Activated naive CD8-positive, alpha-beta T cell treated with anti-CD3 and anti-CD28 coated beads for 36 hours (primary cell): ENCODE measurements around the gene MSANTD2. TPM values are rescaled to one million over a fixed set of nuclear protein-coding genes. Genes with fewer than 3 reads are reported as not detected.

Source experiments
- DNase-seq: peaks from one replicate; pipeline ENCODE4 v3.0.0; 2021
- H3K27ac Mint-ChIP-seq: one replicate; pipeline ENCODE4 v1.8.0; 2022; ENCODE audit warnings: mild to moderate bottlenecking, moderate library complexity, mixed read lengths
- H3K27me3 Mint-ChIP-seq: one replicate; pipeline ENCODE4 v1.8.0; 2022; ENCODE audit warnings: mild to moderate bottlenecking, mixed read lengths
- H3K36me3 Mint-ChIP-seq: one replicate; pipeline ENCODE4 v1.8.0; 2021; ENCODE audit warnings: mild to moderate bottlenecking, mixed read lengths
- H3K4me1 Mint-ChIP-seq: one replicate; pipeline ENCODE4 v1.8.0; 2021; ENCODE audit warnings: mixed read lengths
- H3K4me3 Mint-ChIP-seq: one replicate; pipeline ENCODE4 v1.8.0; 2022; ENCODE audit warnings: mild to moderate bottlenecking, moderate library complexity, mixed read lengths
- H3K9me3 Mint-ChIP-seq: one replicate; pipeline ENCODE4 v1.8.0; 2022; ENCODE audit warnings: mixed read lengths
- total RNA-seq, 2 experiments: library from RNA; stranded (reverse); gene quantifications; one replicate each; pipeline ENCODE4 v1.2.3, GENCODE V29; 2021

Gene MSANTD2
- total RNA-seq, 2 experiments from 2014 or later: 7.2 TPM

- H3K27ac Mint-ChIP-seq: peak overlapping the region; percentile 82
- peak; percentile 38 for DNase-seq
- peaks cover 7% of the 10 kb centered on the region for H3K4me1 Mint-ChIP-seq
- H3K9me3 Mint-ChIP-seq: no peaks in the 10 kb centered on the region
- H3K27me3 Mint-ChIP-seq: peaks cover 11% of the 10 kb centered on the region
- H3K36me3 Mint-ChIP-seq: no peaks in the 10 kb centered on the region
- peak overlapping the region; percentile 90 for H3K4me3 Mint-ChIP-seq
Observed at GRCh38 chr11:124745835-124746620, 54.2 kb downstream of the MSANTD2 start.

- Mint-ChIP-seq H3K27ac (no peak overlapping the region), H3K4me3 (peak overlapping the region; percentile 90), H3K27me3 (peaks cover 18% of the 10 kb centered on the region), H3K36me3 (no peaks in the 10 kb centered on the region), H3K4me1 (peaks cover 11% of the 10 kb centered on the region), H3K9me3 (no peaks in the 10 kb centered on the region)
- DNase-seq: no peak
Observed at GRCh38 chr11:124745270-124745834, 54.9 kb downstream of the MSANTD2 start.

GRCh38 chr11:124743050-124743449 is 57.2 kb downstream of the MSANTD2 start:
- Mint-ChIP-seq H3K27me3 (peaks cover 21% of the 10 kb centered on the region), H3K27ac (no peak overlapping the region), H3K36me3 (no peaks in the 10 kb centered on the region), H3K4me1 (peaks cover 15% of the 10 kb centered on the region), H3K9me3 (no peaks in the 10 kb centered on the region), H3K4me3 (no peak overlapping the region)
- no peak for DNase-seq

- Mint-ChIP-seq H3K27ac (no peak overlapping the region), H3K9me3 (no peaks in the 10 kb centered on the region), H3K27me3 (peaks cover 21% of the 10 kb centered on the region), H3K4me1 (peaks cover 15% of the 10 kb centered on the region), H3K4me3 (no peak overlapping the region), H3K36me3 (no peaks in the 10 kb centered on the region)
- no peak for DNase-seq
Observed at GRCh38 chr11:124742555-124742954, 57.7 kb downstream of the MSANTD2 start.

DNA sequence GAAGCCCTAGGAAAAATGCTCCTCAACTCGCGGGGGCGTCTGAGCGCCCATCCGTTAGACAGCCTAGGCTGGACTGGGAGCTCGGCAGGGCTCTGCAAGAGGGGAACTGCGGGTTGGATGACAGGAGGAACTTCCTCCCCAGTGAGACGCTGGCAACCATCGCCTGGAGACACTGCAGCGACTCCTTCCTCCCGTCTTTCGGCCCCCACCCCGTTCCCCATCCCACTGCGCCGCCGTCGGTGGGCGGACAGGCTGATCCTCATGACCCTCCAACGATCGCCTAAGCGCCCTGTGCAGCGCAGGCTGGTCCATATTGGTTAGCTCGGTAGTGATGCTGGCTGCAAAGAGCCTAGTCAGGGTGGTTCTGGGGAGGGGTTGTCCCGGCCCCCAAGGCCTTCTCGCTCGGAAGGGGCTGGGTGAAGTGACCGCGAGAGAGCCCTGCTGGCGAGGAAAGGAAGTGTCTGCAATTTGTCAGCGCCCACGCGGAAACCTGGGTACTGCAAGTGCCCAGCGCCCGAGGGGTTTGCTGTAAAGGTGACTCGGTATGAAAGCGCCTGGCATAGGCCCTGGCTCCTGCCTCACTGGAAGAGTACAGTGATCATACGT is 59.8 kb downstream of the MSANTD2 start:
- peaks cover 21% of the 10 kb centered on the region for H3K27me3 Mint-ChIP-seq
- H3K9me3 Mint-ChIP-seq: no peaks in the 10 kb centered on the region
- H3K27ac Mint-ChIP-seq: no peak overlapping the region
- peak; percentile 63 for DNase-seq
- H3K36me3 Mint-ChIP-seq: no peaks in the 10 kb centered on the region
- H3K4me1 Mint-ChIP-seq: peaks cover 12% of the 10 kb centered on the region
- peak overlapping the region; percentile 82 for H3K4me3 Mint-ChIP-seq

DNA sequence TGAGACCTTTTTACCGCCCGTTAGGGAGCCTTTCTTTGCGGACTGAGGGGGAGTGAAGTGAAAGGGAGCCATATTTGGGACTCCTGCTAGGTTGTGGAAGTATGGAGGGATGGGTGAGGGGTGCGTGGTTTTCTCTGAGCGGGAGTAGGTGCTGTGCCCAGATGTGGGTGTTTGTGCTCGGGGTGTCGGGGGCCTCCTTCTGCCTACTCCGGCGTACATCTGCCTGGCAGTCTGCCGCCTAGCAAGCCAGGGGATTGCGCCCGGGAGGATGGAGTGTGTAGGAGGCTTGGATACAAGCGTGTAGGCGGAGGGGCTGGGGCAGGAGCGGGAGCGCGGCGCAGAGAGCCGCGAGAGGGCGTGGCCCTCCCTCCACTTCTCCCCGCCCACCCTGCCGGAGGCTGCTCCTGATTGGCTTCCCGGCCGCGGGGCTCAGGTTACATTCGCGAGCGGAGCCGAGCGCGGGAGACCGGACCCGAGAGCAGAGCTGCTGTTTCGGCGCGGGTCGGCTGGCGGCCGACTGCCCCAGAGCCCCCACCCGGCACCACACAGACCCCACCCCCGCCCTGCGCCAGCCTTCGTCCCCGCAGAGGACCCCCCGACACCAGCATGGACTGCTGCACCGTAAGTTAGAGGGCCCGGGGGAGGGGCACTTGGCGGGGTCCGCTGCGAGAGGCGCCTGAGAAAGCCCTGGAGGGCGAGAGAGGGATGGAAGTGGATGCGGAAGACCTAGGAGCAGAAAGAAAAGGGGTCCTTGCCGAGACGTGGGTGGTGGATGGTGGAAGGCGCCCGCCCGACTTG is 60.5 kb downstream of the MSANTD2 start, which contains the start of gene NRGN:
Gene NRGN, plus strand, starts transcription at position 464 of the 798 bp plus-strand sequence. Its CDS starts 143 bp downstream, at position 607.
- peak; percentile 88 for DNase-seq
- H3K27ac Mint-ChIP-seq: no peak within 1 kb of the TSS
- no peaks in the 10 kb centered on the region for H3K36me3 Mint-ChIP-seq
- peak within 1 kb of the TSS; percentile 82 for H3K4me3 Mint-ChIP-seq
- peaks cover 12% of the 10 kb centered on the region for H3K4me1 Mint-ChIP-seq
- no peaks in the 10 kb centered on the region for H3K9me3 Mint-ChIP-seq
- H3K27me3 Mint-ChIP-seq: peaks cover 21% of the 10 kb centered on the region

DNA sequence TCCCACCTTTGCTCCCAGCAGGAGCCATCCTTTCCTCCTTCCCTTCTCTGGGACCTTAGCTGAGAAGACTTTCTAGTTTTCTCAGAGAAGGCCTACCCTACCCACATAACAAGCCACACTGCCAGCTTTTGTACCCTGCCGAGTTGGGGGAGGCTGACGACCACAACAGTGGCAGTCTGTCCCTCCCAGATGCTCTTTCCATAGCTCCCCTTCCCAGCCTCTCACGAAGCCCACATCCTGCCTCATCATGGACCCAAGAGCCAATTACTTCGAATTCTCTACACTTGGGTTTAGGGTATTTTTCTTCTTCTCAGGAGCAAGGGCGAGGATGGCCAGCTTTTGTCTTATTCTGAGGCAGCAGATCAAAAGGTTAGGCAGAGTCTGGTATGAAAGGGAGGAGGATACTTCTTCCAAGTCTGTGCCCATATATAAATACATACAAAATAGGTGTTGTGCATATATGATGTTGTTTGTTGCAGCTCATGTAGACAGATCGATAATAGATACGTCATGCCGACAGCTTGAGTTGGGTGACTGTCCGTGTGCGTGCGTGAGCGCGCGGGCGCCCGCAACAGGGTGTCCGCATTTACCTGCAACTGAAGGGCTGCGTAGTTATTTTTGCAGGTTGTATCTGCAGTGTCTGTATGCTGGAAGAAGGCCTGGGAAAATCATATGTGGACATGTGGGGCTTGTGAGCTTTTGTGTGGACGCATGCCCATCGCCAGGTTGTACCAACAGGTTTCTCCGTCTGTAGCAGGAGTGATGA is 61.3 kb downstream of the MSANTD2 start:
- no peak for DNase-seq
- peak overlapping the region; percentile 82 for H3K4me3 Mint-ChIP-seq
- H3K9me3 Mint-ChIP-seq: no peaks in the 10 kb centered on the region
- peaks cover 12% of the 10 kb centered on the region for H3K4me1 Mint-ChIP-seq
- no peaks in the 10 kb centered on the region for H3K36me3 Mint-ChIP-seq
- peaks cover 21% of the 10 kb centered on the region for H3K27me3 Mint-ChIP-seq
- no peak overlapping the region for H3K27ac Mint-ChIP-seq

GRCh38 chr11:124737638-124738305 is 62.4 kb downstream of the MSANTD2 start:
- no peaks in the 10 kb centered on the region for H3K36me3 Mint-ChIP-seq
- no peak overlapping the region for H3K4me3 Mint-ChIP-seq
- H3K27me3 Mint-ChIP-seq: peaks cover 21% of the 10 kb centered on the region
- no peak for DNase-seq
- no peak overlapping the region for H3K27ac Mint-ChIP-seq
- no peaks in the 10 kb centered on the region for H3K9me3 Mint-ChIP-seq
- H3K4me1 Mint-ChIP-seq: peaks cover 12% of the 10 kb centered on the region

DNA sequence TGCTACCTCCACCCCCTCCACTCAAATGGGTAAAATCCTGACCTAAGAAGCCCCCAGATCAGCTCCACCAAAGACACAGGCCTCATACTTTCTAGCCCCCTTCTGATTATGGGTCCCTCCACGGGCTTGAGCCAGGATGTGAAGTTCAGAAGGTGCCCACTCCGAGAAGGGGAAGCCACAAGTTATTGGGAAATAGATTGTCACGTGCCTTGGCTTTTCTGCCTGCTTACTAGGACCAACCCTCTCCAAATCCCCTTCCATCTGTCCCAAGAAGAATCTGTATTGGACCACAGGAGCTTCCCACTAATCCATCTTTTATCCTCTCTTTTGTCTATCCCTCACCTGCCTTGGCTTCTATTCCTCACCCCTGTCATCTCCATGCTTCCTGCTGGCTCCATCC is 63.5 kb downstream of the MSANTD2 start:
- Mint-ChIP-seq H3K9me3 (no peaks in the 10 kb centered on the region), H3K4me3 (no peak overlapping the region), H3K4me1 (peaks cover 12% of the 10 kb centered on the region), H3K27me3 (peaks cover 17% of the 10 kb centered on the region), H3K27ac (no peak overlapping the region), H3K36me3 (no peaks in the 10 kb centered on the region)
- no peak for DNase-seq

DNA sequence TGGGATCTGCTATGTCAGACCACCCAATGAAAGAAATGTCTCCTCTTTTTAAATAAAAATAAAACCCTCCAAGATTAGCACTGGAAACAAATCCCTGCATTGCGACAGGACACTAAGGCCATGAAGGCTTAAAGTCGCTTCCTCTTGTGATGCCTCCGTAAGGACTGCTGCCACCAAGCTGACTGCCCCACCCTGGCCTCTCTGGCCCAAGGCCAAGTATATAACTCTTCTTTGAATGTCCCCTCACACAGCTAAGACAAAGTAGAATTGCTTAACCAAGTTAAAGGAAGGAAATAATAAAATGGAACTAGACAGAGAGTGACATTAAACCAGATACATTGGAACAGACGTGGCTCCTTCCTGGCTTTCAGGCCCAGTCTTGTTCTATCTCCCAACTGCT is 68.0 kb downstream of the MSANTD2 start:
- Mint-ChIP-seq H3K4me3 (no peak overlapping the region), H3K36me3 (no peaks in the 10 kb centered on the region), H3K27me3 (no peaks in the 10 kb centered on the region), H3K4me1 (no peaks in the 10 kb centered on the region), H3K27ac (no peak overlapping the region), H3K9me3 (no peaks in the 10 kb centered on the region)
- DNase-seq: no peak

DNA sequence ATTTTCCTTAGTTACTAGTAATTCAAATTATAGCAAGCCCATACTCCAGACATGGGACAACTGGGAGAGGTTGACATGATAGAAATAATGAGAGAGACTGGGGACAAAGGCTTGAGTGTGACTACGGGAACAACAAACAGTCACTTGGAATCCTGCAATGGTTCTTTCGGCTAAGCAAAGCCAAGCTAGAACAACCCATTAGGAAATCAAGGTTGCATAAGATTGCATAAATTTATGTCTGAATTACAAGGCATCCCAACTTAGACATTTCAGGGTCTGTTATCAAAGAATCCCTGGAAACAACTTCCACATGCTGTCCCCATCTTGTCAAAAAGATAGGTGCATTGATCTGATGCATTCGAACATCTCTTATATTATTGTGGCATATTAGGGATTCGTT is 70.6 kb downstream of the MSANTD2 start:
- H3K4me1 Mint-ChIP-seq: peaks cover 9% of the 10 kb centered on the region
- no peak overlapping the region for H3K4me3 Mint-ChIP-seq
- no peak overlapping the region for H3K27ac Mint-ChIP-seq
- DNase-seq: no peak
- peaks cover 8% of the 10 kb centered on the region for H3K27me3 Mint-ChIP-seq
- no peaks in the 10 kb centered on the region for H3K36me3 Mint-ChIP-seq
- no peaks in the 10 kb centered on the region for H3K9me3 Mint-ChIP-seq

GRCh38 chr11:124728134-124728533 is 72.1 kb downstream of the MSANTD2 start:
- Mint-ChIP-seq H3K27me3 (peaks cover 15% of the 10 kb centered on the region), H3K9me3 (no peaks in the 10 kb centered on the region), H3K27ac (no peak overlapping the region), H3K4me3 (no peak overlapping the region), H3K4me1 (peaks cover 14% of the 10 kb centered on the region), H3K36me3 (no peaks in the 10 kb centered on the region)
- DNase-seq: no peak

GRCh38 chr11:124727474-124727873 is 72.7 kb downstream of the MSANTD2 start:
- Mint-ChIP-seq H3K9me3 (no peaks in the 10 kb centered on the region), H3K36me3 (no peaks in the 10 kb centered on the region), H3K4me1 (peaks cover 20% of the 10 kb centered on the region), H3K27ac (no peak overlapping the region), H3K4me3 (no peak overlapping the region), H3K27me3 (peaks cover 21% of the 10 kb centered on the region)
- no peak for DNase-seq

- peaks cover 26% of the 10 kb centered on the region for H3K4me1 Mint-ChIP-seq
- no peak for DNase-seq
Observed at GRCh38 chr11:124725719-124726105, 74.5 kb downstream of the MSANTD2 start.

More at GRCh38 chr11:124725719-124726105, 74.5 kb downstream of the MSANTD2 start:
- Mint-ChIP-seq H3K4me3 (no peak overlapping the region), H3K36me3 (no peaks in the 10 kb centered on the region), H3K9me3 (no peaks in the 10 kb centered on the region), H3K27ac (no peak overlapping the region), H3K27me3 (peaks cover 28% of the 10 kb centered on the region)
